Left lobe of liver (tissue), 2 donors: ENCODE measurements around the gene C2orf42. TPM values are rescaled to one million over a fixed set of nuclear protein-coding genes. Genes with fewer than 3 reads are reported as not detected.
"Not testable (repeated sequence)": the region's sequence is repeated elsewhere in the genome, so short reads cannot be mapped to it uniquely, and the experiment has no call there.

Experiments
- ATAC-seq: fragments of 200-7000 bp; cut with Tn5 transposase; one replicate; pipeline ENCODE4 v1.9.1; 2020; ENCODE audit warnings: mild to moderate bottlenecking, moderate library complexity
- DNase-seq: peaks from one replicate; pipeline ENCODE4 v3.0.0-alpha.2; 2020; ENCODE audit warnings: low spot score
- total RNA-seq: library from RNA; stranded (reverse); gene quantifications from one replicate; pipeline ENCODE4 v1.2.1, GENCODE V29; 2021
- donor health status: DM: no; HTN: no; CAD: no; lungs with moderate emphysema.
- donor health status: DM: no; HTN: yes; CAD: no.

The C2orf42 gene
- total RNA-seq, 1 donor from 2014 or later, result 19.1 TPM

- DNase-seq, result no peak
- no peak for ATAC-seq
Observed at GRCh38 chr2:70111752-70112591, 78.8 kb downstream of the C2orf42 start.

GRCh38 chr2:70110397-70110796 lies 80.4 kb downstream of the C2orf42 start:
- not testable (repeated sequence) for DNase-seq, ATAC-seq

DNA sequence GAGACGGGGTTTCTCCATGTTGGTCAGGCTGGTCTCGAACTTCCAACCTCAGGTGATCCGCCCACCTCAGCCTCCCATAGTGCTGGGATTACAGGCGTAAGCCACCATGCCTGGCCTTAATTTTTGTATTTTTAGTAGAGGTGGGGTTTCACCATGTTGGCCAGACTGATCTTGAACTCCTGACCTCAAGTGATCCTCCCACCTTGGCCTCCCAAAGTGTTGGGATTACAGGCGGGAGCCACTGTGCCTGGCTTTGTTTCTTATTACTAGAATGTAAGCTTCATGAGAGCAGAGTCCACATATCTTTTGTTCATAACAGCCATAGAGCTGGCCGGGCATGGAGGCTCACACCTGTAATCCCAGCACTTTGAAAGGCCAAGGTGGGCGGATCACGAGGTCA lies 84.7 kb downstream of the C2orf42 start:
- DNase-seq, ATAC-seq: not testable (repeated sequence)

- DNase-seq, result no peak
- ATAC-seq, result no peak
Observed at GRCh38 chr2:70104231-70105111, 86.3 kb downstream of the C2orf42 start.

DNA sequence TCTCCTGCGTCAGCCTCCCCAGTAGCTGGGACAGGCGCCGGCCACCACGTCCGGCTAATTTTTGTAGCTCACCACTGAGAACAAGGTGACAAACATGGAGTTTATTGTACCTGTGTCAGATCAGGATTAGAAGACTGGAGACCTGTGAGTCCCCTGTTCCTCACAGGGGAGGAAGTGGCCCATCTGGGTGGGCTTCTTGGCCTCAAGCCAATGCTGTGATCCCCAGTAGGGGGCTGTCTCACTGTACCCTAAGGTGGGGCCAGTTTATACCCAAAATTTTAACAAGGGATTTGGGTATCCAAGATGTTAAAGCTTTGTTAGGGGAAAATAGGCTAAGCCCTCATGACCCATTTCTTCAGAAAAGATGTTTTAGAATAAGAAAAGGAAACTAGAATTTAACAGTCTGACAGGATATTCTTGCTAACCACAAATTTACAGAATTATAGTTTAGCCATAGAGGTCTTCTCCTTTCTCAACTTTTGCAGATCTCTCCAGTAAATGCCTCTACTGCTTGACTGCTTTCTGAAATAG lies 87.2 kb downstream of the C2orf42 start:
- ATAC-seq (peak; percentile 25), DNase-seq (no peak)

- DNase-seq, ATAC-seq: not testable (repeated sequence)
Observed at GRCh38 chr2:70102323-70102905, 88.4 kb downstream of the C2orf42 start.

DNA sequence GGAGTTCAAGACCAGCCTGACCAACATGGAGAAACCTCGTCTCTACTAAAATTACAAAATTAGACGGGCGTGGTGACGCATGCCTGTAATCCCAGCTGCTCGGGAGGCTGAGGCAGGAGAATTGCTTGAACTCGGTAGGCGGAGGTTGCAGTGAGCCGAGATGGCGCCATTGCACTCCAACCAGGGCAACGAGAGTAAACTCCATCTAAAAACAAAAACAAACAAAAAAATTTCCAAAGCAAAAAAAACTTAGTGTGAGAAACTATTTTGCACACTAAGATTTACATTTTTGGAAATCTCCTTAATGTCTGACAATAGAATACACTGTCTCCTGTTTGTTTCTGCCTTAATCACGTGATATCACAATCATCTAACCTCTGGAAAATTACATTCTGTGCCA lies 89.1 kb downstream of the C2orf42 start:
- ATAC-seq, DNase-seq: not testable (repeated sequence)

GRCh38 chr2:70101174-70101573 lies 89.6 kb downstream of the C2orf42 start:
- DNase-seq (no peak), ATAC-seq (no peak)

Other genes starting within 250 kb of the C2orf42 start
- 0.78 TPM for gene ASPRV1, start 229.4 kb downstream of the C2orf42 start, total RNA-seq
- gene PCBP1, start 103.5 kb downstream of the C2orf42 start, total RNA-seq, result 161 TPM
- 45.1 TPM for gene TIA1, start 57.6 kb upstream of the C2orf42 start, total RNA-seq
- 126 TPM for gene PCYOX1, start 67.1 kb upstream of the C2orf42 start, total RNA-seq
- 44.2 TPM for gene SNRPG, start 102.7 kb upstream of the C2orf42 start, total RNA-seq
- 24.3 TPM for gene FAM136A, start 111.0 kb upstream of the C2orf42 start, total RNA-seq